Vagina (tissue), 2 donors: ENCODE measurements around the gene INSC. TPM values are rescaled to one million over a fixed set of nuclear protein-coding genes. Genes with fewer than 3 reads are reported as not detected.

Experiments used
- DNase-seq, 2 donors: peaks; one replicate each; pipeline ENCODE4 v3.0.0-alpha.2; 2017; ENCODE audit errors: extremely low spot score in 2 of 2
- H3K27ac ChIP-seq: fragments of 200-600 bp; sonication (generic); one replicate; pipeline ENCODE4 v1.5.1; 2019
- H3K27me3 ChIP-seq: fragments of 200-600 bp; sonication (generic); one replicate; pipeline ENCODE4 v1.5.1; 2019
- H3K36me3 ChIP-seq, 2 donors: fragments of 200-600 bp; sonication (generic); one replicate each; pipeline ENCODE4 v1.5.1; 2017 to 2019
- H3K4me1 ChIP-seq: fragments of 200-600 bp; sonication (generic); one replicate; pipeline ENCODE4 v1.5.1; 2019
- H3K4me3 ChIP-seq, 2 donors: fragments of 200-600 bp; sonication (generic); 1 replicate in 1 of 2; 2 replicates in 1 of 2; pipeline ENCODE4 v1.5.1; 2016 to 2019
- H3K9me3 ChIP-seq: fragments of 200-600 bp; sonication (generic); one replicate; pipeline ENCODE4 v1.5.1; 2019
- POLR2A ChIP-seq, 2 donors: fragments of 450-650 bp; IDR thresholded peaks; one replicate each; pipeline ENCODE4 v1.6.1; 2017; ENCODE audit warnings: antibody characterized with exemption in 2 of 2, mild to moderate bottlenecking in 2 of 2, moderate library complexity in 2 of 2
- POLR2AphosphoS5 ChIP-seq, 2 donors: sonication (generic); formaldehyde crosslinking; IDR thresholded peaks; one replicate each; pipeline ENCODE4 v1.9.0; 2017; ENCODE audit warnings: antibody characterized with exemption in 2 of 2, mild to moderate bottlenecking in 2 of 2, low read depth in 1 of 2; ENCODE audit not compliant: insufficient read depth in 1 of 2
- intact Hi-C: fragments of 100-400 bp; cut with DNase I; formaldehyde crosslinking; loops from one replicate; pipeline ENCODE4 v1.15.1; 2023
- total RNA-seq: library from RNA; depleted of rRNA; stranded (reverse); fragments of >200 nt; gene quantifications from one replicate; pipeline ENCODE4 v1.2.3, GENCODE V29; 2016
- TF ChIP-seq, protein P1 (sequence below), 3 experiments: fragments of 450-650 bp in 2 of 3; fragments of 200-600 bp in 1 of 3; sonication (generic) in 1 of 3; IDR thresholded peaks; one replicate each; pipeline ENCODE4 v1.5.1; 2017 to 2019; ENCODE audit warnings: antibody characterized with exemption in 3 of 3, mild to moderate bottlenecking in 2 of 3, moderate library complexity in 2 of 3

The INSC gene
- total RNA-seq, 1 donor from 2014 or later: 3.2 TPM

DNA sequence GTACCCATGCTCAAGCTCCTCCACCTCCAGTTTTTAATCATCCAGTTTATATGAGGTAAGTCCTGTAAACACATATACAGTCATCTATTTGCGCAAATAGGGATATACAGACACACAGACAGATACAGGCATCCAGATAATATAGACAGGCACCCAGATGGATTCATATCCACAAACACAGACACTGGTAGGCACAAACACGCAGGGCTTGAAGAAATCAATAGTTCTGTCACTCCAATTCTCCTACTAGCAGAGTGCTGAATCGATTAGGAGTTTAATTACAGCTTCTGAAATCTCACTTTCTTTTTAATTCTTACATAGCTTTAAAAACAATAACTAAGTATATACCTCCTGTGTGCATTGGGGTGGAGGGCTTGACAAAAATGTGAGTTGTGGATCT is 56.0 kb downstream of the INSC start:
- no peak for DNase-seq
- Histone ChIP-seq H3K27ac (no peak overlapping the region), H3K27me3 (no peaks in the 10 kb centered on the region), H3K4me3 (no peak overlapping the region), H3K9me3 (no peaks in the 10 kb centered on the region), H3K4me1 (no peaks in the 10 kb centered on the region), H3K36me3 (no peaks in the 10 kb centered on the region)
- intact Hi-C loops: no loop called here
- no peak for TF ChIP-seq POLR2A (IDR thresholded peaks at IDR 0.05)
- TF ChIP-seq, protein P1, sequence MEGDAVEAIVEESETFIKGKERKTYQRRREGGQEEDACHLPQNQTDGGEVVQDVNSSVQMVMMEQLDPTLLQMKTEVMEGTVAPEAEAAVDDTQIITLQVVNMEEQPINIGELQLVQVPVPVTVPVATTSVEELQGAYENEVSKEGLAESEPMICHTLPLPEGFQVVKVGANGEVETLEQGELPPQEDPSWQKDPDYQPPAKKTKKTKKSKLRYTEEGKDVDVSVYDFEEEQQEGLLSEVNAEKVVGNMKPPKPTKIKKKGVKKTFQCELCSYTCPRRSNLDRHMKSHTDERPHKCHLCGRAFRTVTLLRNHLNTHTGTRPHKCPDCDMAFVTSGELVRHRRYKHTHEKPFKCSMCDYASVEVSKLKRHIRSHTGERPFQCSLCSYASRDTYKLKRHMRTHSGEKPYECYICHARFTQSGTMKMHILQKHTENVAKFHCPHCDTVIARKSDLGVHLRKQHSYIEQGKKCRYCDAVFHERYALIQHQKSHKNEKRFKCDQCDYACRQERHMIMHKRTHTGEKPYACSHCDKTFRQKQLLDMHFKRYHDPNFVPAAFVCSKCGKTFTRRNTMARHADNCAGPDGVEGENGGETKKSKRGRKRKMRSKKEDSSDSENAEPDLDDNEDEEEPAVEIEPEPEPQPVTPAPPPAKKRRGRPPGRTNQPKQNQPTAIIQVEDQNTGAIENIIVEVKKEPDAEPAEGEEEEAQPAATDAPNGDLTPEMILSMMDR (IDR thresholded peaks at IDR 0.05): no peak
- no peak for TF ChIP-seq POLR2AphosphoS5 (IDR thresholded peaks at IDR 0.05; ENCODE audit: insufficient read depth in 1 of 2, low read depth in 1 of 2)

DNA sequence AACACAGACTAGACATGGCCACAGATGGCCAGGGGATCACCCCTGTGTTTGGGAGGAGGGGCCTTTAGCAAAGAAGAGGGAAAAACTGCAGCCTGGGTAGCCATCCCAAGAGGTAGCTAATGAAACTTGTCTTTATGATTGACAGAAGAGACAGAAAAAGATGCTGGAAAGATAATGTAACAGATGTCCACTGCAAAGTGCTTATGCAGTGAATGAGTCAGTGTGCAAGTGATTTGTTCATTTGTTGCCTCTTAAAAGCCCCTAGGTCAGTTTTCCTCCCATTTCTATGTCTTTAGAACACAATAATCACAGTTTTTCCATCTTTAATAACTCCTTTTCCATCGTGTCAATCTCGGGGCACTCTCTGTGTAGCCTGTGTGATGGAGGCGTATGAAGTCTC is 57.2 kb downstream of the INSC start:
- no peak overlapping the region for H3K4me3 ChIP-seq
- intact Hi-C loops: no loop called here
- no peaks in the 10 kb centered on the region for H3K36me3 ChIP-seq
- no peak overlapping the region for H3K27ac ChIP-seq
- no peaks in the 10 kb centered on the region for H3K27me3 ChIP-seq
- H3K9me3 ChIP-seq: no peaks in the 10 kb centered on the region
- TF ChIP-seq POLR2A (IDR thresholded peaks at IDR 0.05) (no peak), POLR2AphosphoS5 (IDR thresholded peaks at IDR 0.05; ENCODE audit: insufficient read depth in 1 of 2, low read depth in 1 of 2) (no peak)
- TF ChIP-seq, protein P1 (IDR thresholded peaks at IDR 0.05): no peak
- no peak for DNase-seq
- H3K4me1 ChIP-seq: no peaks in the 10 kb centered on the region

DNA sequence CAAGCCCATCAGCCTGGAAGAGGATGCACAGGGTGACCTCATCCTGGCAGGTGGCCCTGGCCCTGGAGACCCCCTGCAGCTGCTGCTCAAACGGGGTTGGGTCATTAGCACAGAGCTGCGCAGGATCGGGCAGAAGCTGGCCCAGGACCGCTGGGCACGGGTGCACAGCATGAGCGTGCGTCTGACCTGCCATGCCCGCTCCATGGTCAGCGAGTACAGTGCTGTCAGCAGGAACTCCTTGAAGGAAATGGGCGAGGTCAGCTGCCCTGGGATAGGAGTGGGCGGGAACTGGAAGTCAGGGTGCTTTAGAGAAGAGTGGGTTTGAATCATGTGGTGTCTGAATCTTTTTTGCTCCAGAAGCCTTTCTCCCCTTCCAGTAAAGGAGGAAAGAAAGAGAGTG is 61.1 kb downstream of the INSC start:
- no peak overlapping the region for H3K27ac ChIP-seq
- intact Hi-C loops: no loop called here
- DNase-seq: no peak

DNA sequence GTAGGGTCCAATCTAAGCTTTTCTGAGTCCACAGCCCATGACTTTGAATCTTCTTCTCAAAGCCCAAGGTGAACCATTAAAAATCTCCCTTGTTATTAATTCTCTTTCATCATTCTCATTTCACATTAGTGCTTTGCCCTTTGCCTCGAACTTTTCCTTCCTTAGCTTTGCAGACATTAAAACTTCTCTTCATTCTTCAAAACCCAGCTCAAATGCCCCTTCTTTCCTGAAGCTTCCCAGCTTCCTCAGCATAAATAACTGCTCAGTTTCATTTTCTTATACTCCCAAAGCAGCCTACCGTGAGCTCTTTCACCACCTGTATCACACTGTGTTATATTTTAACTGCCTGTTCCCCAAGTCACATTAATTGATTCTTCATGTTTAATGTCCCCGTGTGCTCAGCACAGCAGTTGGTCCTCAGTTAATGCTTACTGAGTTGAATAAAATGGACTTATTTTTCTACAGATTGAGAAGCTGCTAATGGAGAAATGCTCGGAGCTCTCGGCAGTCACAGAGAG is 62.0 kb downstream of the INSC start:
- H3K9me3 ChIP-seq: no peaks in the 10 kb centered on the region
- TF ChIP-seq POLR2AphosphoS5 (IDR thresholded peaks at IDR 0.05; ENCODE audit: insufficient read depth in 1 of 2, low read depth in 1 of 2) (no peak), POLR2A (IDR thresholded peaks at IDR 0.05) (no peak)
- TF ChIP-seq, protein P1 (IDR thresholded peaks at IDR 0.05): no peak
- H3K36me3 ChIP-seq: no peaks in the 10 kb centered on the region
- no peaks in the 10 kb centered on the region for H3K27me3 ChIP-seq
- no peak overlapping the region for H3K27ac ChIP-seq
- DNase-seq: no peak
- H3K4me3 ChIP-seq: no peak overlapping the region
- intact Hi-C loops: no loop called here
- H3K4me1 ChIP-seq: no peaks in the 10 kb centered on the region

More for the DNA sequence above, 61.1 kb downstream of the INSC start:
- no peaks in the 10 kb centered on the region for H3K36me3 ChIP-seq
- H3K9me3 ChIP-seq: no peaks in the 10 kb centered on the region
- no peak overlapping the region for H3K4me3 ChIP-seq
- no peaks in the 10 kb centered on the region for H3K4me1 ChIP-seq
- H3K27me3 ChIP-seq: no peaks in the 10 kb centered on the region
- TF ChIP-seq POLR2AphosphoS5 (IDR thresholded peaks at IDR 0.05; ENCODE audit: insufficient read depth in 1 of 2, low read depth in 1 of 2): no peak
- TF ChIP-seq, protein P1 (IDR thresholded peaks at IDR 0.05): no peak
- no peak for TF ChIP-seq POLR2A (IDR thresholded peaks at IDR 0.05)

DNA sequence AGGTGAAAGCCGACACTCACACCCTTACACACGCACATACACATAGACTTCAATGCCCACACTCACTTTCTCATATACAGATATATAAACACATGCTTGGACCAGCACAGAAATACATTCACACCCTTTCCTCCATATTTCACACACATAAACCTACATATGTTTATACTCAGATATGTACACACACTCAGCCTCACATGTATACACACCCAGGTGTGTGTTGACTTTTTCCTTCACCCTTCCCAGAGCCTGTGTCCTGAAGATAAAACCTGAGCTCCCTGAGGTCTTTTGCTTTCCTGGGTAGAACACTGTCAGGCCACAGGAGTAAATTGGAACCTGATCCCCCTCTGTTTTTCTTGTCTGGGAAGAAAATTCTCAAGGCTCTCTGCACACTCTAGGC is 62.8 kb downstream of the INSC start:
- intact Hi-C loops: no loop called here
- no peaks in the 10 kb centered on the region for H3K36me3 ChIP-seq
- no peaks in the 10 kb centered on the region for H3K9me3 ChIP-seq
- no peak overlapping the region for H3K27ac ChIP-seq
- H3K4me1 ChIP-seq: no peaks in the 10 kb centered on the region
- TF ChIP-seq POLR2A (IDR thresholded peaks at IDR 0.05) (no peak), POLR2AphosphoS5 (IDR thresholded peaks at IDR 0.05; ENCODE audit: insufficient read depth in 1 of 2, low read depth in 1 of 2) (no peak)
- TF ChIP-seq, protein P1 (IDR thresholded peaks at IDR 0.05): no peak
- no peak overlapping the region for H3K4me3 ChIP-seq
- H3K27me3 ChIP-seq: no peaks in the 10 kb centered on the region
- no peak for DNase-seq
